ENCODE results near the gene RTN4R. TPM values are rescaled to one million over a fixed set of nuclear protein-coding genes. Genes with fewer than 3 reads are reported as not detected.

The RTN4R gene
- total RNA-seq, 2 donors from 2014 or later = 1.4 to 1.5 TPM

- DNase-seq (no peak), ATAC-seq (replicated peaks in 1 of 2) (no peak)
- Mint-ChIP-seq H3K27me3 (ENCODE audit: low read depth) (no peaks in the 10 kb centered on the region), H3K36me3 (ENCODE audit: insufficient read depth in 2 of 2) (no peaks in the 10 kb centered on the region), H3K27ac (no peak overlapping the region), H3K4me1 (ENCODE audit: low read depth) (no peaks in the 10 kb centered on the region), H3K9me3 (no peaks in the 10 kb centered on the region), H3K4me3 (no peak overlapping the region)
Observed at GRCh38 chr22:20213833-20214708, 54.0 kb downstream of the RTN4R start.

GRCh38 chr22:20212754-20213699, 55.1 kb downstream of the RTN4R start:
- Mint-ChIP-seq H3K36me3 (ENCODE audit: insufficient read depth in 2 of 2) (no peaks in the 10 kb centered on the region), H3K27me3 (ENCODE audit: low read depth) (no peaks in the 10 kb centered on the region), H3K4me1 (ENCODE audit: low read depth) (peaks cover 3% of the 10 kb centered on the region), H3K9me3 (no peaks in the 10 kb centered on the region), H3K4me3 (no peak overlapping the region), H3K27ac (no peak overlapping the region)
- no peak for DNase-seq
- ATAC-seq (replicated peaks in 1 of 2) = no peak

- Mint-ChIP-seq H3K4me3 (no peak overlapping the region), H3K9me3 (no peaks in the 10 kb centered on the region), H3K27me3 (ENCODE audit: low read depth) (no peaks in the 10 kb centered on the region)
Observed at GRCh38 chr22:20211997-20212753, 55.9 kb downstream of the RTN4R start.

DNA sequence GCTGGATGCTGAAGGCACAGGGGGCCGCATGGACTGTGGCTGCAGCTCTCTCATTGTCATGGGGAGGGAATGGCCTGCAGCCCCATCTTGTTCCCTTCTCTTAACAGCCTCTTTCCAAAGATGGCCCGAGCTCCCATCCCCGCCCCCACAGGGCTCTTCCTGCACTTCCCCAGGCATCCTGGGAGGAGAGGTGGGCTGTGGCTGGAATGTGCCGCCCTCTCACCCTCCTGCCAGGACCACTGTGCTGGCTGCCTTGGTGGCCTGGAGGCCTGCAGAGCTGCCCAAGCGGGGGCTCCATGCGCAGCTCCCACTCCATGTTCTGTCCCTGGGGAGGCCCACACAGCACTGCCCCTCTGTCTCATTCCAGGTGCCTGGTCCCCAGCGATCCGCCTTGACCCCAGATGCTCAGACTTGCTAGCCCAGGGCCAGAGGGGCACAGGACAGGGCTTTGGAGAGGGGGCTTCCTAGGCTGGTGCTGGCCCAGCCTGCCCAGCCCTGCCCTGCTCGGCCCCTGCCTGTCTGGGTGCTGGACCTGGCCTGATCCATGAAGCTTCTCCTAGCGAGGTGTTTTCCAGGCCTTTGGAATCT, 56.6 kb downstream of the RTN4R start:
- Mint-ChIP-seq H3K9me3 (no peaks in the 10 kb centered on the region), H3K27me3 (ENCODE audit: low read depth) (no peaks in the 10 kb centered on the region), H3K27ac (no peak overlapping the region), H3K36me3 (ENCODE audit: insufficient read depth in 2 of 2) (no peaks in the 10 kb centered on the region), H3K4me1 (ENCODE audit: low read depth) (peaks cover 13% of the 10 kb centered on the region), H3K4me3 (no peak overlapping the region)
- DNase-seq (no peak), ATAC-seq (replicated peaks in 1 of 2) (no peak)

More at GRCh38 chr22:20211997-20212753, 55.9 kb downstream of the RTN4R start:
- DNase-seq (no peak), ATAC-seq (replicated peaks in 1 of 2) (no peak)
- Mint-ChIP-seq H3K27ac (no peak overlapping the region), H3K36me3 (ENCODE audit: insufficient read depth in 2 of 2) (no peaks in the 10 kb centered on the region), H3K4me1 (ENCODE audit: low read depth) (peaks cover 9% of the 10 kb centered on the region)

- no peak for ATAC-seq (replicated peaks in 1 of 2)
- no peak for DNase-seq
- Mint-ChIP-seq H3K27ac (no peak overlapping the region), H3K9me3 (no peaks in the 10 kb centered on the region), H3K36me3 (ENCODE audit: insufficient read depth in 2 of 2) (no peaks in the 10 kb centered on the region), H3K4me1 (ENCODE audit: low read depth) (peaks cover 21% of the 10 kb centered on the region), H3K27me3 (ENCODE audit: low read depth) (no peaks in the 10 kb centered on the region), H3K4me3 (no peak overlapping the region)
Observed at GRCh38 chr22:20210473-20211059, 57.6 kb downstream of the RTN4R start.

DNA sequence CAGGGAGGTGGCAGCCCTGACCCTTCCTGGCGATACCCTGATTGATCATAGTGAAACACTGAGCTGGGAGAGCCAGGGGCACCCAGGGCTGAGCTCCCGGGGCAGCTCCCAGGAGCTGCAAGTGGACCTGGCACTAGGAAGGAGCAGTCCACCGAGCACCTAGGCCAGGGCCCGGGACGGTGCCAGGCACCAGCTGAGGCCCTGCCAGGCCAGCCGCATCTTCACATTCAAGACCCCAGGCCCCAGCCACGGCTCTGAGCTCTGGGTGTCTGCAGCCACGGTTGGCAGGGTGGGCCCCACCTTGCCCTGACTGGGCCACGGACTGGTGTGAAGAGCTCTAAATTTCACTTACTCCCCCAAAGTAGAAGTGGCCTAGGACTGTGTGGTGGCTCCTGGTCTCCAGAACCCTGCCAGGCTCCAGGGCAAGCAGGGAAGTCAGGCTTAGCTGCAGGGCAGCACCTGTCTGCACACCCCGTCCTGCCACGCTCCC, 58.3 kb downstream of the RTN4R start:
- H3K4me3 Mint-ChIP-seq = no peak overlapping the region
- DNase-seq = no peak
- no peaks in the 10 kb centered on the region for H3K9me3 Mint-ChIP-seq
- H3K36me3 Mint-ChIP-seq (ENCODE audit: insufficient read depth in 2 of 2) = no peaks in the 10 kb centered on the region
- H3K27me3 Mint-ChIP-seq (ENCODE audit: low read depth) = no peaks in the 10 kb centered on the region
- H3K27ac Mint-ChIP-seq = no peak overlapping the region
- H3K4me1 Mint-ChIP-seq (ENCODE audit: low read depth) = peaks cover 23% of the 10 kb centered on the region
- no peak for ATAC-seq (replicated peaks in 1 of 2)

GRCh38 chr22:20208713-20209310, 59.3 kb downstream of the RTN4R start:
- DNase-seq (no peak), ATAC-seq (replicated peaks in 1 of 2) (no peak)
- peaks cover 23% of the 10 kb centered on the region for H3K4me1 Mint-ChIP-seq (ENCODE audit: low read depth)
- H3K4me3 Mint-ChIP-seq = no peak overlapping the region
- H3K27ac Mint-ChIP-seq = no peak overlapping the region
- no peaks in the 10 kb centered on the region for H3K27me3 Mint-ChIP-seq (ENCODE audit: low read depth)
- H3K36me3 Mint-ChIP-seq (ENCODE audit: insufficient read depth in 2 of 2) = no peaks in the 10 kb centered on the region
- no peaks in the 10 kb centered on the region for H3K9me3 Mint-ChIP-seq

DNA sequence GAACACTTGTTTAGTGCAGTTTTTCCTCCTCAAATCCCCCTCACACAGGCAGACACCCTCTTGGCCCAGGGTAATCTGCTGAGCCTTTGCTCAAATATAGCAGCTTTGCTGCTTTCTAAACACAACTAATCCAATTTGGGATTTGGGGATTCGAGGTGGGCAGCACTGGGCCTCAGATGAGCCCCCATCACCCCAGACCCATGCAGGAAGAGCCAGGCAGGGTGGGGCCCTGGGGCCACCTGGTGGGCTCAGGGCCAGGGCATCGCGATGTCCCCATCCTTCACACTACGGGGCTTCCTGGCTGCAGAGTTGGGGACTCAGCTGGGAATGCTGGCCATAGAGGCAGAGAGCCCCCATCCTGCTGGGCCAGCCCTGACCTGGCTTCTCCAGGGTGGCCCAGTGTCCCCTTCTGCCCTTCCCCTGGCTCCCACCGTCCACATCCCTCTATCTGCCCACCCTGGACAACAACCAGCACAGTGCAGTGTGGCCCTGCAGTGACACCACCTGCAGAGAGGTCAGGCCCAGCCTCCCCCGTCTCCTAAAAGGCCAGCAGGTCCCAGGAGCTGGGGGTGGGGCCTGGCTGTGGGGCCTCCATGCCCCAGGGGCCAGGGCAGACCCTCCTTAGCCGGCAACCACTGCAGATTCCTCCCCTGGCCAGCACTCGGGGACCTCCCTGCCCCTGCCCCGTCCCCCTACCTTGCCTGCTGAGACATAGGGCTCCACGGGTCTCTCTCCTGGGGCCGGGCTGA, 60.7 kb downstream of the RTN4R start:
- peaks cover 23% of the 10 kb centered on the region for H3K4me1 Mint-ChIP-seq (ENCODE audit: low read depth)
- DNase-seq (no peak), ATAC-seq (replicated peaks in 1 of 2) (no peak)
- H3K36me3 Mint-ChIP-seq (ENCODE audit: insufficient read depth in 2 of 2) = no peaks in the 10 kb centered on the region
- peak overlapping the region; percentile 92 to 93 for H3K4me3 Mint-ChIP-seq
- no peaks in the 10 kb centered on the region for H3K27me3 Mint-ChIP-seq (ENCODE audit: low read depth)
- no peaks in the 10 kb centered on the region for H3K9me3 Mint-ChIP-seq
- H3K27ac Mint-ChIP-seq = no peak overlapping the region

DNA sequence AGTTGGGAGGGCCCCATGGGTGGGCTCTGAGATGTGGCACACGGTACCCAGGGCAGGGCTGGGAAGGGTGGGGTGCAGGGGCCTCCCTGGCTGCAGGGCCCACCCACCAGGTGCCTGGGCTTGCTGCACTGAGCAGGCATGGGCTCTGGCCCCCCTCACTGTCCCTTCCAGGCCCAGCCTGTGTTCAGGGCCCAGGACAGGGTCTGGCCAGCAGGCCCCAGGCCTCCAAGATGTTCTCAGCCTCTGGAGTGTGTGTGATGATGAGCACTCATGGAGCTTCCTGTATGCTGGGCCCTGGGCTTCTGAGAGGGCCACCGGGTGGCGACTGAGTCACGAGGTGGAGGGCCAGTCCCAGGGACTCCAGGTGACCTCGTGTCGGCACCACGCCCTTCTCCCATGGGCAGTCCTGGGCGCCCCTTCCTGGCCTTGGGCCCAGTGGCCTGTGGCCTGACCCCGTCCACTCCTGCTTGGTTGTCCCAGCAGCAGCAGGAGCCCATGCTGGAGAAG, 61.4 kb downstream of the RTN4R start:
- ATAC-seq (replicated peaks in 1 of 2) (peak; percentile 46 to 61), DNase-seq (peak; percentile 22)
- H3K9me3 Mint-ChIP-seq = no peaks in the 10 kb centered on the region
- peak overlapping the region; percentile 92 to 93 for H3K4me3 Mint-ChIP-seq
- peaks cover 23% of the 10 kb centered on the region for H3K4me1 Mint-ChIP-seq (ENCODE audit: low read depth)
- no peaks in the 10 kb centered on the region for H3K27me3 Mint-ChIP-seq (ENCODE audit: low read depth)
- H3K36me3 Mint-ChIP-seq (ENCODE audit: insufficient read depth in 2 of 2) = no peaks in the 10 kb centered on the region
- peak overlapping the region; percentile 47 for H3K27ac Mint-ChIP-seq

- DNase-seq (peak; percentile 73 to 81), ATAC-seq (replicated peaks in 1 of 2) (peak; percentile 94)
- H3K4me3 Mint-ChIP-seq = peak overlapping the region; percentile 92 to 93
Observed at GRCh38 chr22:20205964-20206708, 62.0 kb downstream of the RTN4R start.

More at GRCh38 chr22:20205964-20206708, 62.0 kb downstream of the RTN4R start:
- no peaks in the 10 kb centered on the region for H3K9me3 Mint-ChIP-seq
- no peaks in the 10 kb centered on the region for H3K36me3 Mint-ChIP-seq (ENCODE audit: insufficient read depth in 2 of 2)
- H3K27ac Mint-ChIP-seq = peak overlapping the region; percentile 47
- no peaks in the 10 kb centered on the region for H3K27me3 Mint-ChIP-seq (ENCODE audit: low read depth)
- H3K4me1 Mint-ChIP-seq (ENCODE audit: low read depth) = peaks cover 23% of the 10 kb centered on the region
